ENCODE data around the gene CIAPIN1. TPM values are rescaled to one million over a fixed set of nuclear protein-coding genes. Genes with fewer than 3 reads are reported as not detected.
A peak's percentile ranks its signal among the peaks of the same experiment; 100 is the strongest.

The CIAPIN1 gene
- polyA plus RNA-seq, 1 experiment: 55.3 TPM

DNA sequence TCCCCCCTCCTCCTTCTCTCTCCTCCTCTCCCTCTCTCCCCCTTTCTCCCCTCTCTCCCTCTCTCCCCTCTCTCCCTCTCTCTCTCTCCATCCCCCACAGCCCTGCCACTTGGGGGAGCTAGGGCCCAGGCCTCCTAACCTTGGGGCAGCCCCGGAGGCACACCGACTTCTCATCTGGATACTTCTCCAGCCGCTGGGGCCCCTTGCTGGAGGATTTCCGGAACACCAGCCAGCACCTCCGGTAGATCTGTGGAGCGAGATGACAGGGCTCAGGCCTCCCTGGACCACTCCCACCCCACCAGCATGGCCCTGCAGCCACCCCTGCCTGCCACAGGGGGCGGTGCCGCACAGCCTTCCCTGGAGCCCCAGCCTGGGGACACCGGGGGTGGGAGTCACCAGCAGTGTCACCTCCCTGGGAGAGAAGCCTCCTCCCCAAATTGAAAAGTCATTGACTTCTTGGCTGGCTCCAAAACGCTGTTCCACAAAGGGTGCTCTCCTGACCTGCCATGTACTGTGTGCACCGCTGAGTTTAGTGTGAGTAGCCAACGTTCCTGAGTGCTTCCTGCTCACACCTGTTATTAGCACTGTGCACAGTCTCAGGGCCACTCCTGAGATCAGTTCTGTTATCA, 28.6 kb upstream of the CIAPIN1 start:
- no peak for DNase-seq (ENCODE audit: low read depth)
- H3K36me3 ChIP-seq (ENCODE audit: control insufficient read depth, insufficient read depth, low read length): peaks cover 23% of the 10 kb centered on the region
- CTCF ChIA-PET: interaction anchor here (0.6 to 3.1 kb wide), 5 partner anchors 11 to 47 kb away, joined by 3 to 14 read pairs (median 3); partner anchors contain the start of gene POLR2C
- TF ChIP-seq, protein P1, sequence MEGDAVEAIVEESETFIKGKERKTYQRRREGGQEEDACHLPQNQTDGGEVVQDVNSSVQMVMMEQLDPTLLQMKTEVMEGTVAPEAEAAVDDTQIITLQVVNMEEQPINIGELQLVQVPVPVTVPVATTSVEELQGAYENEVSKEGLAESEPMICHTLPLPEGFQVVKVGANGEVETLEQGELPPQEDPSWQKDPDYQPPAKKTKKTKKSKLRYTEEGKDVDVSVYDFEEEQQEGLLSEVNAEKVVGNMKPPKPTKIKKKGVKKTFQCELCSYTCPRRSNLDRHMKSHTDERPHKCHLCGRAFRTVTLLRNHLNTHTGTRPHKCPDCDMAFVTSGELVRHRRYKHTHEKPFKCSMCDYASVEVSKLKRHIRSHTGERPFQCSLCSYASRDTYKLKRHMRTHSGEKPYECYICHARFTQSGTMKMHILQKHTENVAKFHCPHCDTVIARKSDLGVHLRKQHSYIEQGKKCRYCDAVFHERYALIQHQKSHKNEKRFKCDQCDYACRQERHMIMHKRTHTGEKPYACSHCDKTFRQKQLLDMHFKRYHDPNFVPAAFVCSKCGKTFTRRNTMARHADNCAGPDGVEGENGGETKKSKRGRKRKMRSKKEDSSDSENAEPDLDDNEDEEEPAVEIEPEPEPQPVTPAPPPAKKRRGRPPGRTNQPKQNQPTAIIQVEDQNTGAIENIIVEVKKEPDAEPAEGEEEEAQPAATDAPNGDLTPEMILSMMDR (IDR thresholded peaks at IDR 0.05; ENCODE audit: insufficient read depth, low read depth, low read length): peak; percentile 70
- no peaks in the 10 kb centered on the region for H3K27me3 ChIP-seq (ENCODE audit: control insufficient read depth, insufficient read depth, low read length)
- POLR2A ChIA-PET: no interaction called here
- H3K4me3 ChIP-seq (ENCODE audit: low read depth, low read length): no peak overlapping the region

DNA sequence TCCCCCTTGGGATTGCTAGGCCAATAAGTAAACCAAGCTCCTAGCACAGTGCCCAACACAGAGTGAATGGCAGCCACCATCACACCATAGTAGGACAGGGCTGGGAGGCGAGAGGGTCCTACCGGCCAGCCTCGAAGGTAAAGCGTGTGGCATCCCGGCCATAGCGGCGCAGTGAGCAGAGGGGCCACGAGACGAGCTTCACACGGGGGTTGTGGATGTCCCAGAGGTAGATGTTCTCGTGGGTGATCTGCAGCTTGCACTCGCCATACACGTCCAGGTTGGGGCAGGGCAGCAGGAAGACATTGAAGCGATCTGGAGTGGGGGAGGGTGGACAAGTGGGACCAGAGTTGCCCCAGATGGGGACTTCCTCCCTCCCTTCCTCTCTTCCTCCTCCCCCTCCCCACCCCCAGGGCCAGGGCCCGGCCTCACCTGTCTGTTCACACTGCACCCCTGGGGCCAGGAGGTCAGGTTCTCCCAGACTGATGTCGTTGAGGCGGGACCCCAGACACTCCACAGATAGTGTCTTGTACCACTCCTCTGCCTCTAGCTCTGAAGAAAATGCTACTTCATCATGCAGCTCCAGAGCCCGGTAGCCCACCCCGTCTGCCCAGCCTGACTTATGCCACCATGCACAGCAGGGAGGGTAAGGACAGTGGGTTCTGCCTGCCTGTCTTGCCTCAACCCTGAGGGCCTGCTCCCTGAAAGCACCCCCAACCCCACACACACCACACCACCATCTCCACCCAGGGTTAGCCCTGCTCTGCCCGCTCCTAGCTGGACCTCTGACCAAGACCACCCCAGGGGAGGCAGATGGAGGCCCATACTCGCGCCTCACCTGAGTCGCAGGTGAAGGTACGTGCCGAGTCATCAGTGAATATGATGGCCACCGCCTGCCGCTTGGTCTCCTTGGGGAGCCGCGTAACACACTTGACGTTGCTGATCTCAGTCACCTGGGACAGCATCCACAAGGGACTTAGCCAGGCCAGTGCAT, 27.8 kb upstream of the CIAPIN1 start:
- no peak for DNase-seq (ENCODE audit: low read depth)
- TF ChIP-seq, protein P1 (IDR thresholded peaks at IDR 0.05; ENCODE audit: insufficient read depth, low read depth, low read length): no peak
- Histone ChIP-seq H3K27me3 (ENCODE audit: control insufficient read depth, insufficient read depth, low read length) (no peaks in the 10 kb centered on the region), H3K4me3 (ENCODE audit: low read depth, low read length) (no peak overlapping the region), H3K36me3 (ENCODE audit: control insufficient read depth, insufficient read depth, low read length) (peaks cover 28% of the 10 kb centered on the region)
- POLR2A ChIA-PET: no interaction called here
- CTCF ChIA-PET: interaction anchor here (0.6 to 3.1 kb wide), 5 partner anchors 10 to 48 kb away, joined by 3 to 14 read pairs (median 3); partner anchors contain the start of genes DOK4 and POLR2C

DNA sequence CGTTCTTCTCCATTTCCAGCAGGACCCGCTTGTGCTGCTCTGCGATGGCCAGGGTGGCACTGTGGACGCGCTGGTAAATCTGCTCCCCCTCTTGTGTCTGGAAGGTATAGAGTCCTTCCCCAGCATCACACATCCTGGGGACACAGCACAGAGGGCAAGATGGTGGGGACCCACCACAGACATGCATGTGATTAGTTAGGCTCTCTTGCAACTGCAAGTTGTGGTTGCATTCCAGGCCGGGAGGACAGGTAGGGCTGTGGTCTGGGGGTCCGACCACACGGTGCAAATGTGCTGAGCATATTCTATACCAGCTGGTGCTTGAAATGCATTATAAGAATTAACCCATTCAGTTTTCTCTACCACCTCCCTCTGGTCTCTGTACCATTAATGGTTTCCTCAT, 26.7 kb upstream of the CIAPIN1 start:
- no peak for DNase-seq (ENCODE audit: low read depth)
- ChIA-PET CTCF (interaction anchor here (1.2 to 3.1 kb wide), 3 partner anchors 12 to 46 kb away, joined by 3 to 14 read pairs (median 9); partner anchors contain the start of genes DOK4 and POLR2C), POLR2A (no interaction called here)
- TF ChIP-seq, protein P1 (IDR thresholded peaks at IDR 0.05; ENCODE audit: insufficient read depth, low read depth, low read length): no peak
- H3K36me3 ChIP-seq (ENCODE audit: control insufficient read depth, insufficient read depth, low read length): peaks cover 37% of the 10 kb centered on the region
- no peak overlapping the region for H3K4me3 ChIP-seq (ENCODE audit: low read depth, low read length)
- no peaks in the 10 kb centered on the region for H3K27me3 ChIP-seq (ENCODE audit: control insufficient read depth, insufficient read depth, low read length)

DNA sequence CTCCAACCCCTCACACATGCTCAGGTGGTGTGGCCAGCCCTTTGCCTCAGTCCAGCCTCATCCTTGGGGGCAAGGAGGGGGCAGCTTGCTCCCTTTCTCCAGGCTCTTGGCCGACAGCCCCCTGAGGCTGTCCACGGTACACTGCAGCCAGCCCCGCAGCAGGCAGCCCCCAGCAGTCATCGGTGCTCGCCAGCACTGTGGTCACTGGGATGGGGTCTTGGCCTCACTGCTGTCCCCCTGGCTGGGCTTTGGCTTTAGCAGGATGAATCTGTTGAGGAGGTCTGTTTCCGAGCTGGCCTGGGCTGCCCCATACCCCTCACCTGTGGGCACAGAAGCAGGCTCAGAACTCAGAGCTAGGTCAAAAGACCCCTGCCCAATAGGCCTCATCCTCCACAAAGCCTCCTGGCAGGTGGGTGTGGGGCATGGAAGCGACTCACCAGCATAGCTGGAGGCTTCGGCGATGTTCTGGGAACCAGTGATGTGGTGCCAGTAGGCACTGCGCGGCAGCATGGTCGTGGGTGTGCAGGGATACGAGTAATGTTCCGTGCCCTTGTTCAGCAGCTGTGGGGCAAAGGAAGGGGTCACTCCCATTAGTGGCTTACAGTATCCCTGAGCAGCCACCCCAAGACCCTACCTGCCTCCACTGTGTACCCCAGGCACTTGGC, 26.1 kb upstream of the CIAPIN1 start:
- CTCF ChIA-PET: interaction anchor here (1.1 to 2.4 kb wide), 3 partner anchors 11 to 173 kb away, joined by 3 to 9 read pairs (median 3); partner anchors contain the start of gene POLR2C
- TF ChIP-seq, protein P1 (IDR thresholded peaks at IDR 0.05; ENCODE audit: insufficient read depth, low read depth, low read length): no peak
- peaks cover 40% of the 10 kb centered on the region for H3K36me3 ChIP-seq (ENCODE audit: control insufficient read depth, insufficient read depth, low read length)
- POLR2A ChIA-PET: no interaction called here
- DNase-seq (ENCODE audit: low read depth): no peak
- no peak overlapping the region for H3K4me3 ChIP-seq (ENCODE audit: low read depth, low read length)
- H3K27me3 ChIP-seq (ENCODE audit: control insufficient read depth, insufficient read depth, low read length): no peaks in the 10 kb centered on the region
